GM12873 (cell line): ENCODE data around the gene ADGRD1.

ENCODE experiments used
- CTCF ChIP-seq: IDR thresholded peaks from 2 replicates; pipeline ENCODE4 v1.5.1; 2012; ENCODE audit warnings: low read depth, mild to moderate bottlenecking, moderate library complexity, low read length, control low read depth; ENCODE audit not compliant: insufficient read depth; ENCODE audit errors: missing control alignments

ADGRD1 gene

GRCh38 chr12:131047789-131048610 is 94.3 kb downstream of the ADGRD1 start:
- TF ChIP-seq CTCF: no peak

GRCh38 chr12:131048611-131048990 is 94.9 kb downstream of the ADGRD1 start:
- no peak for TF ChIP-seq CTCF

- no peak for TF ChIP-seq CTCF
Observed at GRCh38 chr12:131049002-131049401, 95.3 kb downstream of the ADGRD1 start.

GRCh38 chr12:131049549-131050339 is 96.0 kb downstream of the ADGRD1 start:
- TF ChIP-seq CTCF: no peak

- TF ChIP-seq CTCF: no peak
Observed at GRCh38 chr12:131050463-131051154, 96.9 kb downstream of the ADGRD1 start.

GRCh38 chr12:131051155-131051473 is 97.4 kb downstream of the ADGRD1 start:
- TF ChIP-seq CTCF: no peak
